Gastroesophageal sphincter (tissue), 4 donors: Measurements from ENCODE around the gene NCKAP5. TPM values are rescaled to one million over a fixed set of nuclear protein-coding genes. Genes with fewer than 3 reads are reported as not detected.

Experiments
- ATAC-seq: fragments of 150-250 bp; one replicate; pipeline ENCODE4 v1.9.1; 2016; ENCODE audit warnings: mild to moderate bottlenecking, moderate library complexity
- H3K27ac ChIP-seq, 4 donors: fragments of 200-600 bp; sonication (generic) in 3 of 4; 1 replicate in 3 of 4; 2 replicates in 1 of 4; pipeline ENCODE4 v1.5.1; 2016 to 2019
- H3K27me3 ChIP-seq: fragments of 200-600 bp; sonication (generic); one replicate; pipeline ENCODE4 v1.5.1; 2019
- H3K36me3 ChIP-seq, 2 donors: fragments of 200-600 bp; sonication (generic); one replicate each; pipeline ENCODE4 v1.5.1; 2019; ENCODE audit warnings: control low read depth in 1 of 2
- H3K4me1 ChIP-seq, 3 donors: fragments of 200-600 bp; sonication (generic); 1 replicate in 2 of 3; 2 replicates in 1 of 3; pipeline ENCODE4 v1.5.1; 2016 to 2019; ENCODE audit warnings: control low read depth in 2 of 3
- H3K4me3 ChIP-seq, 2 donors: fragments of 200-600 bp; sonication (generic); one replicate each; pipeline ENCODE4 v1.5.1; 2019; ENCODE audit warnings: mild to moderate bottlenecking in 1 of 2, moderate library complexity in 1 of 2
- H3K9me3 ChIP-seq, 3 donors: fragments of 200-600 bp; sonication (generic); one replicate each; pipeline ENCODE4 v1.5.1; 2017 to 2019; ENCODE audit warnings: control low read depth in 2 of 3
- CTCF ChIP-seq, 4 experiments: fragments of 200-600 bp in 2 of 4; fragments of 450-650 bp in 2 of 4; sonication (generic) in 1 of 4; IDR thresholded peaks; one replicate each; pipeline ENCODE4 v1.5.1; 2017 to 2019; ENCODE audit warnings: antibody characterized with exemption in 4 of 4, mild to moderate bottlenecking in 2 of 4, moderate library complexity in 2 of 4
- EP300 ChIP-seq: sonication (generic); formaldehyde crosslinking; IDR thresholded peaks from one replicate; pipeline ENCODE4 v1.6.1; 2017; ENCODE audit warnings: antibody characterized with exemption, mild to moderate bottlenecking
- POLR2A ChIP-seq, 2 donors: fragments of 450-650 bp; IDR thresholded peaks; one replicate each; pipeline ENCODE4 v1.6.1; 2017; ENCODE audit warnings: antibody characterized with exemption in 2 of 2, mild to moderate bottlenecking in 2 of 2, moderate library complexity in 1 of 2
- POLR2AphosphoS5 ChIP-seq: sonication (generic); formaldehyde crosslinking; IDR thresholded peaks from one replicate; pipeline ENCODE4 v1.6.1; 2017; ENCODE audit warnings: antibody characterized with exemption
- WGBS, 2 donors: methylation state at CpG; one replicate each; pipeline ENCODE4 v1.1.5; 2018; ENCODE audit warnings: low coverage in 1 of 2; 5-methylcytosine and 5-hydroxymethylcytosine counted together
- total RNA-seq, 4 donors: library from RNA; depleted of rRNA; stranded (reverse); fragments of >200 nt; gene quantifications; one replicate each; pipeline ENCODE4 v1.1.0, GENCODE V29; 2016

Gene NCKAP5
- total RNA-seq, 4 donors from 2014 or later, result 0.16 to 0.57 (median 0.33) TPM

- ATAC-seq, result no peak
- Histone ChIP-seq H3K27me3 (no peaks in the 10 kb centered on the region), H3K36me3 (no peaks in the 10 kb centered on the region), H3K27ac (no peak overlapping the region), H3K9me3 (no peaks in the 10 kb centered on the region), H3K4me3 (no peak overlapping the region), H3K4me1 (no peaks in the 10 kb centered on the region)
- TF ChIP-seq EP300 (no peak), CTCF (IDR thresholded peaks at IDR 0.05) (no peak), POLR2AphosphoS5 (no peak), POLR2A (IDR thresholded peaks at IDR 0.05) (no peak)
- 77 to 80% methylated on average over 6 to 9 of the region's 9 CpGs for WGBS, 2 donors
These were observed 461.0 kb downstream of the NCKAP5 start for GRCh38 chr2:133107058-133107815.

GRCh38 chr2:133104871-133105270 lies 463.4 kb downstream of the NCKAP5 start:
- WGBS, 2 donors, result 100% methylated on average over 2 of the region's 2 CpGs
- Histone ChIP-seq H3K4me1 (no peaks in the 10 kb centered on the region), H3K27me3 (no peaks in the 10 kb centered on the region), H3K27ac (no peak overlapping the region), H3K9me3 (no peaks in the 10 kb centered on the region), H3K36me3 (no peaks in the 10 kb centered on the region), H3K4me3 (no peak overlapping the region)
- ATAC-seq, result no peak
- no peak for TF ChIP-seq CTCF (IDR thresholded peaks at IDR 0.05)
- TF ChIP-seq POLR2AphosphoS5, result no peak
- no peak for TF ChIP-seq POLR2A (IDR thresholded peaks at IDR 0.05)
- no peak for TF ChIP-seq EP300

- no peak for ATAC-seq
- no peak for TF ChIP-seq POLR2A (IDR thresholded peaks at IDR 0.05)
- no peak for TF ChIP-seq POLR2AphosphoS5
- no peak for TF ChIP-seq EP300
- TF ChIP-seq CTCF (IDR thresholded peaks at IDR 0.05), result no peak
These were observed 469.5 kb downstream of the NCKAP5 start for GRCh38 chr2:133098787-133099186.

GRCh38 chr2:133097666-133098065 lies 470.6 kb downstream of the NCKAP5 start:
- no peak for TF ChIP-seq CTCF (IDR thresholded peaks at IDR 0.05)
- no peak for TF ChIP-seq POLR2A (IDR thresholded peaks at IDR 0.05)
- no peak for TF ChIP-seq EP300
- no peak for TF ChIP-seq POLR2AphosphoS5
- no peak overlapping the region for H3K27ac ChIP-seq

More at GRCh38 chr2:133098787-133099186, 469.5 kb downstream of the NCKAP5 start:
- no peak overlapping the region for H3K4me3 ChIP-seq
- H3K27me3 ChIP-seq, result no peaks in the 10 kb centered on the region
- H3K27ac ChIP-seq, result no peak overlapping the region
- no peaks in the 10 kb centered on the region for H3K9me3 ChIP-seq
- WGBS, 2 donors, result 29 to 33% methylated on average over 1 of the region's 1 CpG
- peaks cover 0 to 4% (median 0%) of the 10 kb centered on the region in 3 donors for H3K4me1 ChIP-seq
- no peaks in the 10 kb centered on the region for H3K36me3 ChIP-seq

GRCh38 chr2:133092571-133092970 lies 475.7 kb downstream of the NCKAP5 start:
- TF ChIP-seq POLR2A (IDR thresholded peaks at IDR 0.05) (no peak), POLR2AphosphoS5 (no peak)
- H3K27ac ChIP-seq, result no peak overlapping the region
- no peaks in the 10 kb centered on the region for H3K9me3 ChIP-seq
- no peaks in the 10 kb centered on the region for H3K36me3 ChIP-seq
- 78 to 87% methylated on average over 3 of the region's 3 CpGs for WGBS, 2 donors
- ATAC-seq, result no peak
- H3K4me3 ChIP-seq, result no peak overlapping the region
- no peaks in the 10 kb centered on the region for H3K27me3 ChIP-seq
- no peaks in the 10 kb centered on the region for H3K4me1 ChIP-seq

More at GRCh38 chr2:133097666-133098065, 470.6 kb downstream of the NCKAP5 start:
- Histone ChIP-seq H3K4me3 (no peak overlapping the region), H3K4me1 (peaks cover 0 to 4% (median 0%) of the 10 kb centered on the region in 3 donors), H3K9me3 (no peaks in the 10 kb centered on the region), H3K27me3 (no peaks in the 10 kb centered on the region), H3K36me3 (no peaks in the 10 kb centered on the region)
- WGBS, 2 donors, result 84 to 93% methylated on average over 3 of the region's 3 CpGs
- ATAC-seq, result no peak
